ENCODE data around the gene ESR2. TPM values are rescaled to one million over a fixed set of nuclear protein-coding genes. Genes with fewer than 3 reads are reported as not detected.

The ESR2 gene
- total RNA-seq, 6 experiments from 2014 or later: not detected

DNA sequence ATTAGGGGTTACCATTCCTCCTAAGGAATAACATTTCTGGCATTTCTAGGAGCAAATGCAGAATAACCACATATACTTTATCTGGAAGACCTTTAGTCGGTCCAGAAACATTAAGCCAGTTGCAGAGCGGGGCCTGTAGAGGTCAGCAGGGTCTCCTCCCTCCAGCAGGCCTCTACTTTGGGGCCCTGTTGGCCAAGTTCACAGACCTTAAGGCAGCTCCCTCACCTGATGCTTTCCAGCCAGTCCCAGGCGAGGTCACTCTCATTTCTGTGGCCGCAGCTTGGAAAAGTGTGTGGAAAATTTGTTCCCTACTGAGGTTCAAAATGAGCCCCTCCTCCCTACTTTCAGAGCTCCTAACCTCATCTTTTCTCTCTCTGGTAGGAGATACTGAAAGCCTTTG lies 74.1 kb downstream of the ESR2 start:
- Mint-ChIP-seq H3K9me3 (no peaks in the 10 kb centered on the region), H3K4me3 (no peak overlapping the region), H3K27me3 (ENCODE audit: insufficient read depth) (no peaks in the 10 kb centered on the region), H3K36me3 (ENCODE audit: low read depth) (no peaks in the 10 kb centered on the region), H3K27ac (no peak overlapping the region), H3K4me1 (ENCODE audit: low read depth) (no peaks in the 10 kb centered on the region)
- no peak for DNase-seq
- TF ChIP-seq, protein P1, sequence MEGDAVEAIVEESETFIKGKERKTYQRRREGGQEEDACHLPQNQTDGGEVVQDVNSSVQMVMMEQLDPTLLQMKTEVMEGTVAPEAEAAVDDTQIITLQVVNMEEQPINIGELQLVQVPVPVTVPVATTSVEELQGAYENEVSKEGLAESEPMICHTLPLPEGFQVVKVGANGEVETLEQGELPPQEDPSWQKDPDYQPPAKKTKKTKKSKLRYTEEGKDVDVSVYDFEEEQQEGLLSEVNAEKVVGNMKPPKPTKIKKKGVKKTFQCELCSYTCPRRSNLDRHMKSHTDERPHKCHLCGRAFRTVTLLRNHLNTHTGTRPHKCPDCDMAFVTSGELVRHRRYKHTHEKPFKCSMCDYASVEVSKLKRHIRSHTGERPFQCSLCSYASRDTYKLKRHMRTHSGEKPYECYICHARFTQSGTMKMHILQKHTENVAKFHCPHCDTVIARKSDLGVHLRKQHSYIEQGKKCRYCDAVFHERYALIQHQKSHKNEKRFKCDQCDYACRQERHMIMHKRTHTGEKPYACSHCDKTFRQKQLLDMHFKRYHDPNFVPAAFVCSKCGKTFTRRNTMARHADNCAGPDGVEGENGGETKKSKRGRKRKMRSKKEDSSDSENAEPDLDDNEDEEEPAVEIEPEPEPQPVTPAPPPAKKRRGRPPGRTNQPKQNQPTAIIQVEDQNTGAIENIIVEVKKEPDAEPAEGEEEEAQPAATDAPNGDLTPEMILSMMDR (IDR thresholded peaks at IDR 0.05): no peak

DNA sequence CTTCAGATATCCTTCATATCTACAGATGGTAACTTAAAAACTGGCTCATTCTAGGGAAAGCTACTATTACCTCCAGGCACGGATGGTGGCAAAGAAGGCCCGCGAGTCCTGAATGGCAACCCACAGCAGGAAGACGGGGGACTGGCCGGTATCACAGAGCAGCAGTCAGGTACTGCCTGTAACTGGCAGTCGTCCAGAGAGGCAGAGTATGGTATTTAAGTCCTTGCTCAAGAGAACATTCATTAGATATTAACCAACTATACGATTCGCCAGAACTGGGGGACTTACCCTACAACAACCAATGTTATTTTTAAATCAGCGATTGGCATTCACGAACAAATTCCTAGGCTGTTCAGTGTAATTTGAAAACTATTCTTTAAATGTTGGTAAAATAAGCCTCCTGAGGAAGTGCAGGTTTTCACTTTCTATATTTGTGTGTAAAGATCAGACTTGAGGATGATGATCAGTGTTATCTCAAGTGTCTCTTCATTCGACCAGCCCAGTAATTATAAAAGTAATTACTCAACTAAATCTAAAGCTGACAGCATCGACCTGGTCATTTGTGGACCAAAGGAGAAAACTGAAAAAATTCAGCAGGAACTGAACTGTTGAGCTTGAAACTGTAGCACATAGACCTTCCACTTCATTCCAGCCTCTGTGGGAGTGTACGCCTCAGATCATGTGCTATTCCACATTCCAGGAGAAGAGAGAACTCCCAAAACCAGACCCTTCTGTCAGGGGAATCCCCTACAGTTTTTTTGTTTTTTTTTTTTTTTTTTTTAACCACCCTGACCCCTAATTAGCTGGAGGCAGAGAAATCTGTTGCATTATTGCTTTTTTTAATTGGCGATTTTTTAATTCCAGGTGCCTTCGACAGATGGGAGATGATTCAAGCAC lies 75.6 kb downstream of the ESR2 start:
- no peaks in the 10 kb centered on the region for H3K9me3 Mint-ChIP-seq
- no peak for DNase-seq
- H3K36me3 Mint-ChIP-seq (ENCODE audit: low read depth): no peaks in the 10 kb centered on the region
- no peaks in the 10 kb centered on the region for H3K27me3 Mint-ChIP-seq (ENCODE audit: insufficient read depth)
- no peak overlapping the region for H3K4me3 Mint-ChIP-seq
- TF ChIP-seq, protein P1 (IDR thresholded peaks at IDR 0.05): no peak
- no peaks in the 10 kb centered on the region for H3K4me1 Mint-ChIP-seq (ENCODE audit: low read depth)
- H3K27ac Mint-ChIP-seq: no peak overlapping the region

DNA sequence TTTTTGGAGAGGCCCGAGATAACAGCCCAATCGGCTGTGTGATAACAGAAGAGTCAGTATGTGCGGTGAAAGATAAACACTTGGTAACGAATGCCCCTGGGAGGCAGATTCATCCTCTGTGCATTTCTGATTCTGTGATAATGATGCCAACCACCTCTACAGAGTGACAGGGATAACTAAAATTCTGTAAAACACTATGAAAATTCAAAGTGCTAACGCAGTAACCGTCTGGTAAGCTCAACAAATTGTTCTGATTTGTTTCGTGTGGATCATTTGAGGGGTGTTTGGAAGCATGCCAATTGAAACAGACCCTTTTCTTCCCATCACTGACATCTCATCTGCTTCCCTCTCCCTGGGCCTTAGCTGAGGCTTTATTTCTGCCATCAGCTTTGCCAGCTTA lies 76.3 kb downstream of the ESR2 start:
- DNase-seq: no peak
- Mint-ChIP-seq H3K9me3 (no peaks in the 10 kb centered on the region), H3K36me3 (ENCODE audit: low read depth) (no peaks in the 10 kb centered on the region), H3K4me1 (ENCODE audit: low read depth) (peaks cover 2% of the 10 kb centered on the region; the same call in 1 of the 2 replicates), H3K27me3 (ENCODE audit: insufficient read depth) (no peaks in the 10 kb centered on the region), H3K4me3 (no peak overlapping the region), H3K27ac (no peak overlapping the region)
- TF ChIP-seq, protein P1 (IDR thresholded peaks at IDR 0.05): no peak

DNA sequence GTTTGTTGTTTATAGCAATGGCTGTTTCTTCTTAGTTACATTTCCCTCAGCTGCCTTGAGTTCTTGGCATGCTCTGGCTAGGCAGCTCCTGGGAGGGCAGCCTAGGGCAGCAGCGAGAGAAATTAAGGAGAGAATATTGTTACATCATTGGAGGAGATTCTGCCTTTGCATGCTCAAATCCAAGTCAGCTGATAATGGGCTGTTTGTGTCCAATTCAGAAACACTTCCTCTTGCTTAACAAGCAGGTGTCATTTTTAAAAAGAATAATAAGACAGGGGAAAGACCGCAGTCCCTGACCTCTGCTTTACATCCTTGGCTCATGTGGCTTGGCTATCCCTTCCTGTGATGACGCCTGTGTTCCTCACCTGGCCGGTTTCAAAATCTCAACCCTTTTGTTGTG lies 76.9 kb downstream of the ESR2 start:
- Mint-ChIP-seq H3K4me3 (no peak overlapping the region), H3K27me3 (ENCODE audit: insufficient read depth) (no peaks in the 10 kb centered on the region), H3K9me3 (no peaks in the 10 kb centered on the region), H3K4me1 (ENCODE audit: low read depth) (peaks cover 7% of the 10 kb centered on the region; the same call in 1 of the 2 replicates), H3K27ac (no peak overlapping the region), H3K36me3 (ENCODE audit: low read depth) (no peaks in the 10 kb centered on the region)
- DNase-seq: no peak
- TF ChIP-seq, protein P1 (IDR thresholded peaks at IDR 0.05): no peak

DNA sequence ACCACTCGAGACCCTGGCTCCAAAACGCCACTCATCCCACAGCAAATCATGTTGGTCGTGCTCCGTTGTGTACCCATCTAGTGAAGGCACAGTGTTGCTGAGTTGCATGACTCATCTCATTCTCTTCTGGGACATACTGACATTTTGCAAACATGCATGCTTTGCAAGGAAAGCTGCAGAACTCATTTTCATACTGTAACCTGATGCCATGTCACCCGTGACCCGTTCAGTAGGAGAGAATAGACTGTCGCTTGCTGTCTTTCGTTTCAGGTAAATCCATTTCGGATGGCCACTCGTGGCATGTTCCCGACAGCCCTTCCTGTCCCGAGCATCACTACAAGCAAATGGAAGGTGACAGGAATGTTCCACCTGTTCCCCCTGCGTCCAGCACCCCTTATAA lies 78.2 kb downstream of the ESR2 start:
- H3K4me1 Mint-ChIP-seq (ENCODE audit: low read depth): peaks cover 9% of the 10 kb centered on the region; the same call in 1 of the 2 replicates
- H3K27ac Mint-ChIP-seq: no peak overlapping the region
- DNase-seq: no peak
- TF ChIP-seq, protein P1 (IDR thresholded peaks at IDR 0.05): no peak
- H3K4me3 Mint-ChIP-seq: no peak overlapping the region
- H3K36me3 Mint-ChIP-seq (ENCODE audit: low read depth): no peaks in the 10 kb centered on the region
- no peaks in the 10 kb centered on the region for H3K9me3 Mint-ChIP-seq
- no peaks in the 10 kb centered on the region for H3K27me3 Mint-ChIP-seq (ENCODE audit: insufficient read depth)
